IPS DF 4.7 (cell line): ENCODE data around the gene KIF5A.
"Not testable (repeated sequence)": the region's sequence is repeated elsewhere in the genome, so short reads cannot be mapped to it uniquely, and the experiment has no call there.

Source experiments
- DNase-seq: peaks from one replicate; pipeline ENCODE4 v3.0.0-alpha.2; 2013; ENCODE audit warnings: low spot score; ENCODE audit errors: extremely low read depth

Gene KIF5A

GRCh38 chr12:57549909-57550640 is at the start of gene KIF5A:
KIF5A (plus strand) TSS chr12:57550044; CDS start chr12:57550272, 228 bp downstream.
- no peak for DNase-seq

- no peak for DNase-seq
Measured at GRCh38 chr12:57500213-57500612, 49.6 kb upstream of the KIF5A start.

GRCh38 chr12:57502311-57502969 is 47.4 kb upstream of the KIF5A start:
- DNase-seq: not testable (repeated sequence)

GRCh38 chr12:57506541-57506940 is 43.3 kb upstream of the KIF5A start:
- DNase-seq: not testable (repeated sequence)

- DNase-seq: not testable (repeated sequence)
Measured at GRCh38 chr12:57507796-57508195, 42.0 kb upstream of the KIF5A start.

GRCh38 chr12:57511161-57511560 is 38.7 kb upstream of the KIF5A start:
- no peak for DNase-seq

- no peak for DNase-seq
Measured at GRCh38 chr12:57511588-57512325, 38.1 kb upstream of the KIF5A start.

GRCh38 chr12:57512665-57513064 is 37.2 kb upstream of the KIF5A start:
- DNase-seq: no peak

GRCh38 chr12:57513266-57513665 is 36.6 kb upstream of the KIF5A start:
- DNase-seq: no peak

- not testable (repeated sequence) for DNase-seq
Measured at GRCh38 chr12:57513677-57514076, 36.2 kb upstream of the KIF5A start.

- not testable (repeated sequence) for DNase-seq
Measured at GRCh38 chr12:57514246-57514645, 35.6 kb upstream of the KIF5A start.

- no peak for DNase-seq
Measured at GRCh38 chr12:57514720-57515407, 35.0 kb upstream of the KIF5A start.

- no peak for DNase-seq
Measured at GRCh38 chr12:57515408-57515933, 34.4 kb upstream of the KIF5A start.

GRCh38 chr12:57515934-57516541 is 33.8 kb upstream of the KIF5A start:
- DNase-seq: no peak

GRCh38 chr12:57516617-57517153 is 33.2 kb upstream of the KIF5A start:
- no peak for DNase-seq

GRCh38 chr12:57517187-57517586 is 32.7 kb upstream of the KIF5A start:
- DNase-seq: no peak

GRCh38 chr12:57517718-57518117 is 32.1 kb upstream of the KIF5A start:
- DNase-seq: not testable (repeated sequence)

GRCh38 chr12:57518176-57518919 is 31.5 kb upstream of the KIF5A start:
- no peak for DNase-seq

- no peak for DNase-seq
Measured at GRCh38 chr12:57518920-57519795, 30.7 kb upstream of the KIF5A start.
